IMR-90 (cell line): ENCODE data around the gene TAS2R40. TPM values are rescaled to one million over a fixed set of nuclear protein-coding genes. Genes with fewer than 3 reads are reported as not detected.

Source experiments
- ATAC-seq: fragments of 200-7000 bp; cut with Tn5 transposase; 2 replicates; pipeline ENCODE4 v1.9.1; 2020; ENCODE audit warnings: low read depth, mild to moderate bottlenecking, moderate library complexity
- BruUV-seq: library from RNA; stranded (reverse); fragments of 400-500 nt; replicated peaks from 2 replicates; lab custom pipeline; 2021; lab: Mats Ljungman, UMichigan
- CTCF ChIA-PET: fragments of 300-600 bp; formaldehyde crosslinking; extraction: SDS; loops from one replicate; lab custom pipeline; 2021; ENCODE audit warnings: antibody characterized with exemption; lab: Yijun Ruan, JAX
- POLR2A ChIA-PET: fragments of 300-600 bp; sonication (Branson Sonifier 250); formaldehyde crosslinking; loops from one replicate; lab custom pipeline; 2022; ENCODE audit warnings: antibody characterized with exemption; ENCODE audit not compliant: unreplicated experiment; lab: Charles Lee
- DNase-seq: peaks from one replicate; pipeline ENCODE4 v3.0.0; 2013
- H2AFZ ChIP-seq: replicated peaks from 2 replicates; pipeline ENCODE3; 2013; ENCODE audit warnings: low read length, mild to moderate bottlenecking; ENCODE audit not compliant: poor library complexity
- H2AK5ac ChIP-seq: 2 replicates; pipeline ENCODE4 v1.6.1; 2013; ENCODE audit warnings: low read depth, low read length, inconsistent platforms
- H2AK9ac ChIP-seq: replicated peaks from 2 replicates; pipeline ENCODE3; 2013; ENCODE audit warnings: mild to moderate bottlenecking, low read depth, low read length, moderate library complexity; ENCODE audit not compliant: poor library complexity
- H2BK120ac ChIP-seq: 2 replicates; pipeline ENCODE4 v1.6.1; 2013; ENCODE audit warnings: low read depth, low read length, inconsistent platforms
- H2BK15ac ChIP-seq: 3 replicates; pipeline ENCODE4 v1.6.1; 2013; ENCODE audit warnings: low read depth, low read length, inconsistent platforms
- H2BK20ac ChIP-seq: 2 replicates; pipeline ENCODE4 v1.6.1; 2013; ENCODE audit warnings: low read depth, mild to moderate bottlenecking, inconsistent platforms, low read length, moderate library complexity
- H2BK5ac ChIP-seq: 2 replicates; pipeline ENCODE4 v1.6.1; 2013; ENCODE audit warnings: mild to moderate bottlenecking, low read depth, low read length, inconsistent platforms; ENCODE audit not compliant: poor library complexity, severe bottlenecking
- H3K14ac ChIP-seq: replicated peaks from 2 replicates; pipeline ENCODE4 v1.6.1; 2013; ENCODE audit warnings: low read depth, low read length, inconsistent platforms
- H3K18ac ChIP-seq: 2 replicates; pipeline ENCODE4 v1.6.1; 2013; ENCODE audit warnings: low read depth, low read length, control low read depth
- H3K23ac ChIP-seq: 2 replicates; pipeline ENCODE4 v1.6.1; 2013; ENCODE audit warnings: low read depth, low read length, inconsistent platforms
- H3K27ac ChIP-seq: 2 replicates; pipeline ENCODE4 v1.5.1; 2013; ENCODE audit warnings: mild to moderate bottlenecking, control low read depth, low read length; ENCODE audit not compliant: insufficient read depth
- H3K27me3 ChIP-seq: 2 replicates; pipeline ENCODE4 v1.6.1; 2013; ENCODE audit warnings: low read length; ENCODE audit not compliant: control insufficient read depth, insufficient read depth
- H3K36me3 ChIP-seq: 2 replicates; pipeline ENCODE4 v1.6.1; 2013; ENCODE audit warnings: low read length, mixed read lengths; ENCODE audit not compliant: control insufficient read depth, insufficient read depth
- H3K4ac ChIP-seq: 2 replicates; pipeline ENCODE4 v1.6.1; 2013; ENCODE audit warnings: low read depth, low read length, inconsistent platforms
- H3K4me1 ChIP-seq: 2 replicates; pipeline ENCODE4 v1.6.1; 2013; ENCODE audit warnings: low read length, mixed read lengths; ENCODE audit not compliant: control insufficient read depth, insufficient read depth
- H3K4me2 ChIP-seq: 2 replicates; pipeline ENCODE4 v1.6.1; 2013; ENCODE audit warnings: low read depth, mild to moderate bottlenecking, control low read depth, low read length, moderate library complexity
- H3K4me3 ChIP-seq: 2 replicates; pipeline ENCODE4 v1.5.1; 2013; ENCODE audit warnings: low read depth, mild to moderate bottlenecking, control low read depth, low read length, moderate library complexity; ENCODE audit not compliant: insufficient read depth
- H3K56ac ChIP-seq: 2 replicates; pipeline ENCODE4 v1.6.1; 2013; ENCODE audit warnings: low read length, inconsistent platforms; ENCODE audit not compliant: insufficient read depth; ENCODE audit errors: extremely low read depth
- H3K79me1 ChIP-seq, 2 experiments: 2 replicates each; pipeline ENCODE4 v1.6.1; 2013; ENCODE audit warnings: low read length in 2 of 2, inconsistent platforms in 1 of 2, low read depth in 1 of 2
- H3K9ac ChIP-seq: 2 replicates; pipeline ENCODE4 v1.6.1; 2013; ENCODE audit warnings: low read depth, low read length, control low read depth
- H3K9me1 ChIP-seq: 2 replicates; pipeline ENCODE4 v1.6.1; 2013; ENCODE audit warnings: low read length, inconsistent platforms; ENCODE audit not compliant: insufficient read depth
- H3K9me3 ChIP-seq: 2 replicates; pipeline ENCODE4 v1.6.1; 2013; ENCODE audit warnings: low read length; ENCODE audit not compliant: control insufficient read depth, insufficient read depth
- H4K20me1 ChIP-seq: 2 replicates; pipeline ENCODE4 v1.6.1; 2013; ENCODE audit warnings: low read length, inconsistent platforms; ENCODE audit not compliant: insufficient read depth
- H4K5ac ChIP-seq: 2 replicates; pipeline ENCODE4 v1.6.1; 2013; ENCODE audit warnings: mild to moderate bottlenecking, low read depth, low read length, control low read depth
- H4K8ac ChIP-seq, 2 experiments: 2 replicates each; pipeline ENCODE4 v1.6.1; 2013; ENCODE audit warnings: low read depth in 2 of 2, low read length in 2 of 2, control low read depth in 1 of 2, inconsistent platforms in 1 of 2
- H4K91ac ChIP-seq: 2 replicates; pipeline ENCODE4 v1.6.1; 2013; ENCODE audit warnings: low read depth, low read length, inconsistent platforms; ENCODE audit not compliant: insufficient read depth
- ELK1 ChIP-seq: fragments of 150-350 bp; IDR thresholded peaks from 2 replicates; pipeline ENCODE4 v1.6.1; 2016; ENCODE audit warnings: low read depth, mild to moderate bottlenecking, low read length, moderate library complexity, borderline replicate concordance
- MAFK ChIP-seq: IDR thresholded peaks from 2 replicates; pipeline ENCODE4 v1.6.1; 2012; ENCODE audit warnings: low read depth, low read length, improper control_type of control experiment
- RAD21 ChIP-seq: IDR thresholded peaks from 2 replicates; pipeline ENCODE4 v1.6.1; 2012; ENCODE audit warnings: low read length, improper control_type of control experiment
- RCOR1 ChIP-seq: IDR thresholded peaks from 2 replicates; pipeline ENCODE4 v1.6.1; 2012; ENCODE audit warnings: mild to moderate bottlenecking, low read length, improper control_type of control experiment; ENCODE audit not compliant: insufficient replicate concordance
- RFX5 ChIP-seq: IDR thresholded peaks from 2 replicates; pipeline ENCODE4 v1.8.0; 2012; ENCODE audit warnings: low read depth, mild to moderate bottlenecking, low read length, moderate library complexity
- WGBS, 2 experiments: methylation state at CpG; one replicate each; pipeline versions ENCODE4 v1.1.5 to v1.1.7; 2013; ENCODE audit warnings: missing lambda C conversion rate in 2 of 2; ENCODE audit not compliant: insufficient read length in 1 of 2; ENCODE audit errors: extremely low coverage in 2 of 2; 5-methylcytosine and 5-hydroxymethylcytosine counted together
- dilution Hi-C: fragments of 300-500 bp; cut with HindIII; formaldehyde crosslinking; loops from one replicate; pipeline ENCODE4 v1.14.3; 2018; ENCODE audit warnings: low sequenced_read_pairs; ENCODE audit not compliant: unreplicated experiment
- in situ Hi-C: fragments of 300-500 bp; cut with MboI; formaldehyde crosslinking; loops from 3 replicates; pipeline ENCODE4 v1.14.3; 2019; ENCODE audit warnings: low sequenced_read_pairs, inconsistent platforms, mixed read lengths
- intact Hi-C: fragments of 100-400 bp; cut with micrococcal nuclease; formaldehyde crosslinking; loops from 2 replicates; pipeline ENCODE4 v1.10.0; 2022
- polyA plus RNA-seq, 3 experiments: library from polyadenylated mRNA; depleted of rRNA; stranded (reverse); fragments of >200 nt; gene quantifications; 2 replicates each; pipeline ENCODE4 v1.2.3, GENCODE V29; 2012; ENCODE audit warnings: low replicate concordance in 1 of 3
- total RNA-seq: library from RNA; depleted of rRNA; stranded (reverse); fragments of >200 nt; gene quantifications from 2 replicates; pipeline ENCODE4 v1.2.3, GENCODE V29; 2012

TAS2R40 gene
- total and polyA plus RNA-seq, 2 of the 4 experiments (the other 2 are of a cell fraction) = not detected

DNA sequence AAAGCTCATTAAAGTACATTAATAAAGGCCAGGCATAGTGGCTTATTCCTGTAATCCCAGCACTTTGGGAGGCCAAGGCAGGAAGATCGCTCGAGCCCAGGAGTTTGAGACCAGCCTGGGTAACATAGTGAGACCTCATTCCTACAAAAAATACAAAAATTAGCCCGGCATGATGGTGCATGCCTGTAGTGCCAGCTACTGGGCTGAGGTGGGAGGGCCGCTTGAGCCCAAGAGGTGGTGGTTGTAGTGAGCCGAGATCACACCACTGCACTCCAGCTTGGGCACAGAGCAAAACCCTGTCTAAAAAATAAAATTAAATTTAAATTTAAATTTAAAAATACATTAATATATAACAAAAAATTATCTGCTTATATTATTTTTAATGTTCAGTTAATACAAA lies 45.7 kb upstream of the TAS2R40 start:
- no CpG with 5 or more reads among the region's 5 CpGs for WGBS, 2 experiments
- Histone ChIP-seq H2AK5ac (no peak overlapping the region), H3K18ac (no peak overlapping the region), H4K20me1 (no peaks in the 10 kb centered on the region), H2BK120ac (no peak overlapping the region), H3K27me3 (no peaks in the 10 kb centered on the region), H3K9me3 (no peaks in the 10 kb centered on the region), H2BK20ac (no peak overlapping the region), H3K23ac (no peak overlapping the region), H2BK5ac (no peak overlapping the region), H3K36me3 (no peaks in the 10 kb centered on the region), H3K4me3 (no peak overlapping the region), H3K4ac (no peak overlapping the region), H2AK9ac (no peak overlapping the region), H3K27ac (no peak overlapping the region), H2AFZ (no peak overlapping the region), H3K4me1 (no peaks in the 10 kb centered on the region), H2BK15ac (no peak overlapping the region), H4K8ac (no peak overlapping the region), H3K56ac (no peak overlapping the region), H3K14ac (no peak overlapping the region), H3K4me2 (no peak overlapping the region), H4K5ac (no peak overlapping the region), H3K9ac (no peak overlapping the region), H3K79me1 (no peaks in the 10 kb centered on the region), H3K9me1 (no peaks in the 10 kb centered on the region), H4K91ac (no peak overlapping the region)
- no TSS peak for BruUV-seq
- DNase-seq (no peak), ATAC-seq (no peak)
- POLR2A ChIA-PET = no interaction called here
- TF ChIP-seq RCOR1 = no peak
- TF ChIP-seq ELK1 = no peak
- TF ChIP-seq RAD21 = no peak
- no peak for TF ChIP-seq RFX5
- TF ChIP-seq MAFK = no peak
- dilution Hi-C loops (no loop called here), intact Hi-C loops (no loop called here), in situ Hi-C loops (no loop called here)
- CTCF ChIA-PET = interaction anchor here (1.2 kb wide), 1 partner anchor 39 kb away, joined by 3 read pairs; no protein-coding TSS in a partner anchor
